Tibial artery (tissue), 4 donors: Measurements from ENCODE around the gene SLC24A3.

Experiments used
- DNase-seq, 2 donors: peaks; one replicate each; pipeline ENCODE4 v3.0.0-alpha.2; 2019
- H3K27ac ChIP-seq, 2 donors: fragments of 200-600 bp; sonication (generic) in 1 of 2; 1 replicate in 1 of 2; 2 replicates in 1 of 2; pipeline ENCODE4 v1.5.1; 2018 to 2019; ENCODE audit warnings: mild to moderate bottlenecking in 1 of 2
- H3K27me3 ChIP-seq, 2 donors: fragments of 200-600 bp; sonication (generic) in 1 of 2; one replicate each; pipeline versions ENCODE4 v1.5.1 to v1.6.0; 2016 to 2019
- H3K36me3 ChIP-seq, 3 donors: fragments of 200-600 bp; sonication (generic) in 2 of 3; one replicate each; pipeline ENCODE4 v1.5.1; 2016 to 2019; ENCODE audit warnings: mild to moderate bottlenecking in 2 of 3
- H3K4me1 ChIP-seq, 4 donors: fragments of 200-600 bp; sonication (generic) in 2 of 4; 1 replicate in 3 of 4; 2 replicates in 1 of 4; pipeline ENCODE4 v1.5.1; 2016 to 2019
- H3K4me3 ChIP-seq, 2 donors: fragments of 200-600 bp; sonication (generic) in 1 of 2; 1 replicate in 1 of 2; 2 replicates in 1 of 2; pipeline ENCODE4 v1.5.1; 2018 to 2019; ENCODE audit warnings: mild to moderate bottlenecking in 2 of 2
- H3K9me3 ChIP-seq, 3 donors: fragments of 200-600 bp; sonication (generic) in 1 of 3; one replicate each; pipeline ENCODE4 v1.5.1; 2016 to 2019
- intact Hi-C: fragments of 100-400 bp; cut with DNase I; formaldehyde crosslinking; loops from one replicate; pipeline ENCODE4 v1.15.0; 2023; ENCODE audit warnings: low total_unique reads
- TF ChIP-seq, protein P1 (sequence below), 2 experiments: fragments of 200-600 bp in 1 of 2; fragments of 450-650 bp in 1 of 2; IDR thresholded peaks; one replicate each; pipeline ENCODE4 v1.5.1; 2017 to 2019; ENCODE audit warnings: antibody characterized with exemption in 2 of 2, mild to moderate bottlenecking in 1 of 2, moderate library complexity in 1 of 2

The SLC24A3 gene

GRCh38 chr20:19185083-19185482 lies 27.4 kb upstream of the SLC24A3 start:
- H3K36me3 ChIP-seq, result no peaks in the 10 kb centered on the region
- no peak for DNase-seq
- no peaks in the 10 kb centered on the region for H3K4me1 ChIP-seq
- intact Hi-C loops, result no loop called here
- no peak overlapping the region for H3K27ac ChIP-seq
- TF ChIP-seq, protein P1, sequence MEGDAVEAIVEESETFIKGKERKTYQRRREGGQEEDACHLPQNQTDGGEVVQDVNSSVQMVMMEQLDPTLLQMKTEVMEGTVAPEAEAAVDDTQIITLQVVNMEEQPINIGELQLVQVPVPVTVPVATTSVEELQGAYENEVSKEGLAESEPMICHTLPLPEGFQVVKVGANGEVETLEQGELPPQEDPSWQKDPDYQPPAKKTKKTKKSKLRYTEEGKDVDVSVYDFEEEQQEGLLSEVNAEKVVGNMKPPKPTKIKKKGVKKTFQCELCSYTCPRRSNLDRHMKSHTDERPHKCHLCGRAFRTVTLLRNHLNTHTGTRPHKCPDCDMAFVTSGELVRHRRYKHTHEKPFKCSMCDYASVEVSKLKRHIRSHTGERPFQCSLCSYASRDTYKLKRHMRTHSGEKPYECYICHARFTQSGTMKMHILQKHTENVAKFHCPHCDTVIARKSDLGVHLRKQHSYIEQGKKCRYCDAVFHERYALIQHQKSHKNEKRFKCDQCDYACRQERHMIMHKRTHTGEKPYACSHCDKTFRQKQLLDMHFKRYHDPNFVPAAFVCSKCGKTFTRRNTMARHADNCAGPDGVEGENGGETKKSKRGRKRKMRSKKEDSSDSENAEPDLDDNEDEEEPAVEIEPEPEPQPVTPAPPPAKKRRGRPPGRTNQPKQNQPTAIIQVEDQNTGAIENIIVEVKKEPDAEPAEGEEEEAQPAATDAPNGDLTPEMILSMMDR (IDR thresholded peaks at IDR 0.05), result no peak
- H3K27me3 ChIP-seq, result no peaks in the 10 kb centered on the region
- H3K4me3 ChIP-seq, result no peak overlapping the region
- no peaks in the 10 kb centered on the region for H3K9me3 ChIP-seq

GRCh38 chr20:19193349-19193748 lies 19.1 kb upstream of the SLC24A3 start:
- no peaks in the 10 kb centered on the region for H3K9me3 ChIP-seq
- TF ChIP-seq, protein P1 (IDR thresholded peaks at IDR 0.05), result no peak
- H3K36me3 ChIP-seq, result no peaks in the 10 kb centered on the region
- no peaks in the 10 kb centered on the region for H3K4me1 ChIP-seq
- no peak overlapping the region for H3K27ac ChIP-seq
- H3K4me3 ChIP-seq, result no peak overlapping the region
- no peak for DNase-seq
- no peaks in the 10 kb centered on the region for H3K27me3 ChIP-seq
- intact Hi-C loops, result no loop called here

GRCh38 chr20:19205981-19206396 lies 6.5 kb upstream of the SLC24A3 start:
- intact Hi-C loops, result loop anchor here (5.0 kb wide), 1 partner anchor 456 kb away; no protein-coding TSS in a partner anchor
- peak; percentile 71 to 80 for DNase-seq
- Histone ChIP-seq H3K4me3 (no peak overlapping the region), H3K4me1 (peaks cover 0 to 11% (median 7%) of the 10 kb centered on the region in 4 donors), H3K9me3 (peaks cover 0 to 3% (median 0%) of the 10 kb centered on the region in 3 donors), H3K27me3 (no peaks in the 10 kb centered on the region), H3K27ac (no peak overlapping the region), H3K36me3 (no peaks in the 10 kb centered on the region)
- TF ChIP-seq, protein P1 (IDR thresholded peaks at IDR 0.05), result peak; percentile 87 to 91

- H3K27ac ChIP-seq, result no peak overlapping the region
- H3K27me3 ChIP-seq, result no peaks in the 10 kb centered on the region
- TF ChIP-seq, protein P1 (IDR thresholded peaks at IDR 0.05), result no peak
- peaks cover 0 to 22% (median 17%) of the 10 kb centered on the region in 4 donors for H3K4me1 ChIP-seq
- no peak overlapping the region for H3K4me3 ChIP-seq
- peaks cover 0 to 3% (median 0%) of the 10 kb centered on the region in 3 donors for H3K9me3 ChIP-seq
- DNase-seq, result no peak
- intact Hi-C loops, result loop anchor here (5.0 kb wide), 1 partner anchor 455 kb away; no protein-coding TSS in a partner anchor
- no peaks in the 10 kb centered on the region for H3K36me3 ChIP-seq
Measured at GRCh38 chr20:19207541-19207940, 4.9 kb upstream of the SLC24A3 start.

DNA sequence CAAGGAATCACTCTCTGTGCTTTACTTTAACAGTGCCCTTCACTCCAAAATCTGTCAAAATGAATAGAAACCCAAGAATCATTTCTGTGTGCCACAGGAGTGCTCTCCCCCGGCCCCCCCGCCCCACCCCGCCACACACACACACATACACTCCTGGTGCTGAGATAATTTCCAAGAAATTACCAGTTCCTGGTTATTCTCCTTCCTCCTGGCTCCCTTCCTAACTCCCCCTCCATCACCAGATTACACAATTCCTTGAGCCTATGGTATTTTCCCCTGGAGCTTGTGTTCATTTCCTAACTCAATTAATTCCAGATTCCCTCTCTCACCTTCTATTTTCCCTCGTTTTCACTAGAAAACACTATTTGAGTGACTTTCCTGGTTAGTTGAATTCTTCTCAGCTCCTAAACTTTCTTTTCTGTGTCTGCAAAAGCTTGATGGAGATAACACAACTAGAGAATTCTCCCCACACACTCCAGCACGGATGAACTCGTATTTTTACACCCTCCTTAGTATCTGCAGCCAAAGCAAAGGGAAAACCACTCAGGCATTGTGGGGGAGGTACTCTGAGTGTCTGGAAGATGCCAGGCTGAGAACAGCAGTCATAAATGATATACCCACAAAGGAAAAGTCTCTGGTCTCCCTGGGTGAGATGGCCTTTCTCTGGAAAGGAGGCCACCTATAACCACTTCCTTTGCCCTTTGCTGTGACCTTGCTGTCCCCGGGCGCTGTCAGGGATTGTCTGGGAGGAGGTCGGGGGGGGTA lies 1.9 kb upstream of the SLC24A3 start:
- intact Hi-C loops, result loop anchor here (5.0 kb wide), 1 partner anchor 287 kb away; no protein-coding TSS in a partner anchor
- Histone ChIP-seq H3K9me3 (no peaks in the 10 kb centered on the region), H3K27me3 (no peaks in the 10 kb centered on the region), H3K4me3 (no peak overlapping the region), H3K4me1 (peaks cover 0 to 40% (median 27%) of the 10 kb centered on the region in 4 donors), H3K36me3 (no peaks in the 10 kb centered on the region), H3K27ac (peak overlapping the region; percentile 79 to 84)
- DNase-seq, result no peak
- TF ChIP-seq, protein P1 (IDR thresholded peaks at IDR 0.05), result no peak
